Purkinje cell (primary cell): ENCODE measurements around the gene TMEM25. TPM values are rescaled to one million over a fixed set of nuclear protein-coding genes. Genes with fewer than 3 reads are reported as not detected.

Source experiments
- polyA plus RNA-seq: library from polyadenylated mRNA; unstranded; fragments of >200 nt; fragmentation: Nextera tagmentation; gene quantifications from 2 replicates; pipeline ENCODE4 v1.2.1, GENCODE V29; 2014

Gene TMEM25
- polyA plus RNA-seq, result 41.0 and 52.2 TPM in 2 replicates

DNA sequence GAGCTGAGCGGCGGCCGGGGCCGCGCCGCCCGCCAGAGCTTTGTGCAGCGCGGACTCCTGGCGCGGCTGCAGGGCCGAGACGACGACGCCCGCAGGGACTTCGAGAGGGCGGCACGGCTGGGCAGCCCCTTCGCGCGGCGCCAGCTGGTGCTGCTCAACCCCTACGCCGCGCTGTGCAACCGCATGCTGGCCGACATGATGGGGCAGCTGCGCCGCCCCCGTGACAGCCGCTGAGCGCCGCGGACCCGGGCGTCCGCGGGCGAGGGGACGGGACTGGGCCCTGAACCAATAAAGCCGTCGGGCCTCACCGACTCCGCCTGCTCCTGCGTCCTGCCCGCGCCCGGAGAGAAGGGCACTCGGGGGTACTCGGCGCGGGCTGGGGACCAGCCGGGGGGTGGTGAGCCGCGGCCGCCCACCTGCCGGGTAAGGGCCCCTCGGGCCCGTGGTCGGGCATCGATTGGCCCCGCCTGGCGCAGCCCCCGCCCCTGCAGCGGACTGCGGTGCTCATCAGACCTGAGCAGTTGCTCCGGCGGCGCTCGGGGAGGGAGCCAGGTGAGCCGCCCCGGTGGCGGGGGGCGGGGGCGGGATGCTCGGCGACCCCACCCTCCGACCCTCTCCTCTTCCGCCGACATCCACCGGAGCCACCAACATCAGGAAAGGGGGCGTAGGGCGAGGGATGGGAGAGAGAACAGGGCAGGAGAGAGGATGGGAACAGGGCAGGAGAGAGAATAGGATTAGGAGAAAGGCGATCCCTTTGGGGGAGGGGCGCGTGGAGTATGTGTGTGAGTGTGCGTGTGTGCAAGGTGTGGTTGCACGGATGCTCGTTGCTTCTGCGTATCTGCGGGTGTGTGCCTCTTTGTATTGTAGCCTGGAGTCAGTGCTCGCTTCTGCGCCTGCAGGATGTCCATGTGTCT, at the start of gene TMEM25:
Gene TMEM25, plus strand, starts transcription at position 510 of the 914 bp plus-strand sequence. CDS start 610 bp downstream, outside the sequence.

GRCh38 chr11:118527109-118527508, 3.9 kb upstream of the TMEM25 start, which contains the start of gene TTC36:
TTC36 (plus strand) TSS chr11:118527474; CDS start chr11:118527495, 21 bp downstream.

GRCh38 chr11:118572061-118572980, 41.3 kb downstream of the TMEM25 start, which contains the start of gene ARCN1:
ARCN1 (plus strand) TSS chr11:118572409; CDS start chr11:118572548, 139 bp downstream.

Other genes with a start within 250 kb of the TMEM25 start
- gene CD3E, start 226.5 kb upstream of the TMEM25 start, polyA plus RNA-seq, result not detected in 2 replicates
- not detected in 2 replicates for gene CD3D, start 188.5 kb upstream of the TMEM25 start, polyA plus RNA-seq
- not detected in 2 replicates for gene CD3G, start 186.8 kb upstream of the TMEM25 start, polyA plus RNA-seq
- gene UBE4A, start 171.6 kb upstream of the TMEM25 start, polyA plus RNA-seq, result 32.6 and 45.9 TPM in 2 replicates
- gene ATP5MG, start 129.6 kb upstream of the TMEM25 start, polyA plus RNA-seq, result 1,654 and 1,954 TPM in 2 replicates
- 13.0 and 16.1 TPM in 2 replicates for gene KMT2A, start 94.7 kb upstream of the TMEM25 start, polyA plus RNA-seq
- gene TTC36, start 3.7 kb upstream of the TMEM25 start, polyA plus RNA-seq, result not detected in 2 replicates
- 21.1 and 22.0 TPM in 2 replicates for gene IFT46, start 34.7 kb downstream of the TMEM25 start, polyA plus RNA-seq
- 49.3 and 54.9 TPM in 2 replicates for gene ARCN1, start 41.2 kb downstream of the TMEM25 start, polyA plus RNA-seq
- 28.3 and 30.7 TPM in 2 replicates for gene PHLDB1, start 76.4 kb downstream of the TMEM25 start, polyA plus RNA-seq
- 1.4 and 1.7 TPM in 2 replicates for gene TREH, start 148.5 kb downstream of the TMEM25 start, polyA plus RNA-seq